Muscle layer of colon (tissue), 2 donors: Measurements from ENCODE around the gene DOK3.

Experiments used
- H3K27ac ChIP-seq: one replicate; pipeline ENCODE4 v1.7.0; 2013; ENCODE audit warnings: low read depth, mild to moderate bottlenecking, low read length, moderate library complexity
- H3K27me3 ChIP-seq, 2 donors: one replicate each; pipeline ENCODE4 v1.7.0; 2013; ENCODE audit warnings: low read length in 2 of 2, mild to moderate bottlenecking in 2 of 2; ENCODE audit not compliant: insufficient read depth in 2 of 2, control insufficient read depth in 1 of 2
- H3K36me3 ChIP-seq: one replicate; pipeline ENCODE4 v1.7.0; 2013; ENCODE audit warnings: mild to moderate bottlenecking, low read length; ENCODE audit not compliant: insufficient read depth
- H3K4me1 ChIP-seq: one replicate; pipeline ENCODE4 v1.7.0; 2013; ENCODE audit warnings: mild to moderate bottlenecking, low read length; ENCODE audit not compliant: insufficient read depth
- H3K4me3 ChIP-seq, 2 donors: one replicate each; pipeline ENCODE4 v1.7.0; 2013; ENCODE audit warnings: low read length in 2 of 2, low read depth in 1 of 2, mild to moderate bottlenecking in 1 of 2, moderate library complexity in 1 of 2
- H3K9ac ChIP-seq: one replicate; pipeline ENCODE4 v1.7.0; 2013; ENCODE audit warnings: low read length
- H3K9me3 ChIP-seq: one replicate; pipeline ENCODE4 v1.7.0; 2013; ENCODE audit warnings: mild to moderate bottlenecking, low read length
- donor health status: abdominal sarcoma.
- donor health status: Adenocarcinoma of cecum.

Gene DOK3

DNA sequence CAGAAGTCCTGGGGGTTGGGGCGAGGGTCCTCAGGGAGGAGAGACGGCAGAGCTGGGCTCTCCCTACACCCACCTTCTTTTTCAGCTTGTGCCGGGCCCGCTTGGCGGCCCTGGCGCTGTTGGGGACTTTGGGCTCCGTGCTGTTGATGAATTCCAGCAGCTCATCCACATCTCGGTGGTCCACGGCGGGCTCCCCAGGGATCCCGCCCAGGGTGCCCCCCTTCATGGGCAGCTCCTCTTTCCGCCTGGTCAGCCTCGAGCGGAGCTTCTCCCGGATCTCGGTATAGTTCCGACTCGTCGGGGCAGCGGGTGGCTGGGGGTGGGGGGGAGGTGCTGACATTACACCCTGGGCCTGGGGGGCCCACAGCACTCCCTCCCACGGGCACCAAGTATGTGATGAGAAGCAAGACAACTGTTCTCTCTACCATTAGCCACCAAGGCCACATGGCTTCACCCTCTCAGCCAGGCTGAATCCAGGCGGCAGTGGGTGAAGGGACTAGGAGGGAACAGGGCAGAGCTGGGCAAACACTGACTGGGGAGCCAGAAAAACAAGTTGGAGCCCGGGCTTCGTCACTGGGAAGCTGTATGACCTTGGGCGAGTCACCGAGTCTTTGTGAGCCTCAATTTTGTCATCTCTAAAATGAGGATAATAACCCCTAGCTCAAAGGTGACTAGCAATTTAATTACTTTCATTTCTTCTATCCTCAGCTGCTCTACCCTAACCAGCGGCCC is 21.7 kb upstream of the DOK3 start:
- H3K9ac ChIP-seq: no peak overlapping the region
- peaks cover 11% of the 10 kb centered on the region for H3K4me1 ChIP-seq
- H3K27ac ChIP-seq: no peak overlapping the region
- H3K27me3 ChIP-seq: no peaks in the 10 kb centered on the region
- H3K4me3 ChIP-seq: no peak overlapping the region
- peaks cover 89% of the 10 kb centered on the region for H3K36me3 ChIP-seq
- no peaks in the 10 kb centered on the region for H3K9me3 ChIP-seq

DNA sequence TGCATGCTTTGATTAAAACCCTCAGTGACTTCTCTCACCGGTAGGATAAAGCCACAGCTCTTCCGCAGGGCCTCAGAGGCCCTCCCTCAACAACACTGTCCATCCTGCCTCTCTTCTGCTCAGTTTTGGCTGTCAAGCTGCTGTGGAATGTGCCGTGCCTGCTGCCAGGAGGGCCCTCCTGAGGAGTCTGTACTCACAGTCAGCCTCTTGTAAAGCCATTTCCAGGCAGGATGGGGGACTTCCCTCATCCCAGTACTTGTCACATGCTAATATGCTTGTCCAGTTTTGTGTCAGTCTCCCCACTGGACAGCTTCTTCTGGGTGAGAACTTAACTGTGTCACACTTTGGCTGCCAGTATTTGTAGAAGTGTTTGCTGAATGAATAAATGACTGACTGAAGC is 21.0 kb upstream of the DOK3 start:
- no peaks in the 10 kb centered on the region for H3K9me3 ChIP-seq
- no peak overlapping the region for H3K4me3 ChIP-seq
- no peaks in the 10 kb centered on the region for H3K27me3 ChIP-seq
- H3K9ac ChIP-seq: no peak overlapping the region
- H3K27ac ChIP-seq: no peak overlapping the region
- peaks cover 89% of the 10 kb centered on the region for H3K36me3 ChIP-seq
- peaks cover 5% of the 10 kb centered on the region for H3K4me1 ChIP-seq

DNA sequence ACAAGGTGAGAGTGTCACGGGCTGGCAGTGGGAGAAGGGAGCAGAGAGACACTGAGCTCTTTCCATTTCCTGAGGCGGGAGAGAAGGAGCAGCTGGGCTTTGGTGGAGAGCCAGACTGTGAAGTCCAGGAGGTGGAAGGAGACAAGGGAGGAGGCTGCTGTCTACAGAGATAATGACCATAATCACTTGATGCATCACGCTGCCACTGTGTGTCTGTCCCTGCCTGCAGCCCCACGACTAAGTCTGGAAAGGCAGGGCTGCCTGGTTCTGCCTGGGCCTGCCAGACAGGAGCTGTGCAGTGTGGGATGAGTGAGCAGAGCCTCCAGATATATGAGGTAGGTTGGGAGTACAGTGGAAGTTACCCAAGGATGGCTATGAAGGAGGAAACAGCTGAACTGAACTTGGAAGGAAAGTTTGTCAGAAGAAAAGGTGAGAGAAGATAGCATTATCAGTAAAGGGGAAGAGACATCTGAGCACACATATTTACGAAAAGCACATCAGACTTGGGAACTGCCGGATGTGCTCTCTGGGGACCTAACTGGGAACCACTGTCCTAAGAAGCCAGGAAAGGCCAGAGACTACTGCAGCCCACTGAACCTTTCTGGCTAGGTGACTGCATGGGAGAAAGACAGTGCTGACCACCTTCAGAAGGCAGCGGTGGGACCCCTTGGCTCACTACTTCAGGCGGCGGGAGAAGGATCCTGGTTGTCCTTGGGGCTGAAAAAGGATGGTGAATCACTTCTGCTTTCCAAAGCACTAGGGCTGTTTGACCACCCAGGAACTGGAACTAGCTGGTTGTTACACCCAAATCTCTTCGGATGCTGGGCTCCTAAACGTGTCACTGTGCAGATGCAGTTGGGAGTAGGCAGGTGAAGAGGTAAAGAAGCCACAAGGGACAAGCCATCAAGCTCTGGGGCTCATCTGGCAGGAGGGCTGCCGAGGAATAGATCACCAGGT is 19.9 kb upstream of the DOK3 start:
- H3K4me1 ChIP-seq: no peaks in the 10 kb centered on the region
- H3K4me3 ChIP-seq: no peak overlapping the region
- H3K9me3 ChIP-seq: no peaks in the 10 kb centered on the region
- H3K36me3 ChIP-seq: peaks cover 90% of the 10 kb centered on the region
- no peak overlapping the region for H3K27ac ChIP-seq
- H3K9ac ChIP-seq: no peak overlapping the region
- no peaks in the 10 kb centered on the region for H3K27me3 ChIP-seq

DNA sequence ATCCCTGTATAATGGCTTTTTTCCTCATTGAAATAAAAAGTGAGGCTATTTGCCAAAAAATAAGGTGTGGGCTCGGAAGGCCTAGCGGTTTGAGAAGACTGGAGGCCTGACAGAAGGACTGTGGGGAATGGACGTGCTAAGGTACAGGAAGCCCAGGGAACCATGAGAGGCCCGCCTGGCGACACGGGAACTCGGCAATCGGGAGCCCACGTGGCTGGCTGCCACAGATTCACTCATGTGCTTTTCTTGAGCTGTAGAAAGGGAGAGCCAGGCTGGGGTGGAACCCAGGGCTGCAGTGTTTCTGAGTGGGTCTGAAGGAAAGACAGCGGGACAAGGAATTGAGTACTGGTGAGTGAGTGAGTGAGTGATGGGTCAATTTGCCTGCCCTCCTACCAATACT is 19.0 kb upstream of the DOK3 start:
- H3K36me3 ChIP-seq: peaks cover 96% of the 10 kb centered on the region
- no peak overlapping the region for H3K4me3 ChIP-seq
- no peak overlapping the region for H3K27ac ChIP-seq
- H3K9me3 ChIP-seq: no peaks in the 10 kb centered on the region
- no peak overlapping the region for H3K9ac ChIP-seq
- no peaks in the 10 kb centered on the region for H3K27me3 ChIP-seq
- no peaks in the 10 kb centered on the region for H3K4me1 ChIP-seq

DNA sequence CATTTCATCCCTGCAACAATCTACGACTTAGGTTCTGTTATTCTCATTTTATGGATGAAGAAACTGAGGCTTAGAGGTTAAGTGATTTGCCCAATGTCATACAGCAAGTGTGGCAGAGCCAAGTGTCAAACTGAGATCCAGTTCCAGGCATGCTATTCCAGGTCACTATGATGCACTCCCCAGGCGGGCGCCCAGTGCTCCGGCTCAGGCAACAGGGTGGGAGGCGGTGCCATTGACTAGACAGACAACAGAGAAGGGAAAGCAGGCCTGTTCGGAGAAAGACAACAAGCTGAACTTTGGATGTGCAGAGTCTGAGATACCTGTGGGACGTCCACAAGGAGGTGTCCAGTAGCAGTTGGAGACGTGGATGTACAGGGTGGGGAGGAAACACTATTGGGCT is 18.0 kb upstream of the DOK3 start:
- Histone ChIP-seq H3K9ac (no peak overlapping the region), H3K27me3 (no peaks in the 10 kb centered on the region), H3K27ac (no peak overlapping the region), H3K4me1 (no peaks in the 10 kb centered on the region), H3K36me3 (peaks cover 94% of the 10 kb centered on the region), H3K4me3 (no peak overlapping the region), H3K9me3 (no peaks in the 10 kb centered on the region)

DNA sequence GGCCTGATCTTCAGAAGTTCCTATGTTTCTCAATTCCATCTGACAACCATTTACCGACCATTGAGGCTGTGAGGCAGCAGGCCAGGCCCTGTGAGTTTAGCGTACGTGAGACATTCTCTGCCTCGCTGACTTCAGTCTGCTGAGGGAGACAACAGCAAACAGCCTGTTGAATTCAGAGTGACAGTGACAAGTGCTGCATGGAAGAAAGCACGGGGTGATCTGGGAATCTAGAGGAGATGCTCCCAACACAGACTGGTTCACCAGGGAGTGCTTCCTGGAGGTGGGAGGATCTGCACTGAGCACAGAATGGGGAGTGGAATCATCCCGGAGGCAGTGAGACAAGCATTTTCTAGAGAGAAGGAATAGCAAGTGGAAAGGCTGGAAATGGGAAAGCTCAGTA is 17.2 kb upstream of the DOK3 start:
- Histone ChIP-seq H3K27ac (no peak overlapping the region), H3K36me3 (peaks cover 90% of the 10 kb centered on the region), H3K27me3 (no peaks in the 10 kb centered on the region), H3K9ac (no peak overlapping the region), H3K4me3 (no peak overlapping the region), H3K4me1 (no peaks in the 10 kb centered on the region), H3K9me3 (no peaks in the 10 kb centered on the region)

DNA sequence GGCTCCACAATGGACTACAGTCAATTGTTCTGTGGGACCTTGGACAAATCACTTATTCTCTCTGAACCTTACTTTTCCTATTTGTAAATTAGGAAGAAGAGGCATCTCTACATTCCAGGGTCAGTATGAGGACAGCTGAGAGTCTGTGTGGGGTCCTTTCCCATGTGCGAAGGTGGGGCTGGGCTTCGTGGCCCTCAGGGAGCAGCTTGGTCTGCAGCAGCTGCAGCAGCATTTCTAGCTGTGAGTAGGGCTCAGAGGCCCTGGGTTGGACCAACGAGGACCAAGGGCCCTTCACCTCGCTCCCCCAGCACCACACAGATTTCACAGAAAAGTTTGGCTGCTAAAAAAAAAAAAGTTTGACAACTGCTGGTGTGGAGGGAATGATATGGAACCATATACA is 16.6 kb upstream of the DOK3 start:
- no peaks in the 10 kb centered on the region for H3K9me3 ChIP-seq
- peaks cover 90% of the 10 kb centered on the region for H3K36me3 ChIP-seq
- no peak overlapping the region for H3K27ac ChIP-seq
- H3K9ac ChIP-seq: no peak overlapping the region
- H3K4me1 ChIP-seq: no peaks in the 10 kb centered on the region
- H3K27me3 ChIP-seq: no peaks in the 10 kb centered on the region
- H3K4me3 ChIP-seq: no peak overlapping the region

DNA sequence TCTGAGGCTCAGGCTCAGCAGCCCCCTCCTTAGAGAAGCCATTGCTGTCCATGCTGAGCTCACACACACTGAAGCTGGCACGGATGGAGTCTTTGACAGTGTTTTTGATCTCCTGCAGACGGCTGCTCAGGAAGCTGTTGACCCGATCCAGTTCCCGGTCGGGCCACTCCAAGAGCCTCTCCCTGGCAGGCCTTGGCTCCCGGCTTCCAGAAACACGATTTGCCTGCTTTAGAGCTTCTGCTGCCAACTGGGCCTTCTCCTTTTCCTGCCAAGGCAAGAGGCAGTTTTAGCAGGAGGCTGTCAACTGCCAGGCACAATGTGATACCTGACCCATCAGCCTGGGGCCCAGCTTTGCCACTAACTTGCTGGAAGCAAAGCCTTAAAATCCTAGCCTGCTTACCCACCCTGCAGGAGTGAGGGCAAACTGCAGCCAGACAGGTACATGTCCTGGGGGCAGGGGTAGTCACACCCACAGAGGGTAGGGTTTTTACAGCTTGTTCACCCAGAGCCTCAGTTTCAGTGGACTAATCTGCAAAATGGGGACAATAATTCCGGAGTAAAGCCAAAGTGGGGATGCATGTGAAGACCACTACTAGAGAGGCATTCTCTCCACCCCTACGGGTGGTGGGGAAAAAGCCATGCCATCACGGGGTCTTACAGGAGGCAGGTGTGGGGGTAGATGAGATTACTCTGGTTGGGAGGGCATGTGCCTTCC is 15.5 kb upstream of the DOK3 start:
- Histone ChIP-seq H3K27ac (no peak overlapping the region), H3K27me3 (no peaks in the 10 kb centered on the region), H3K9ac (no peak overlapping the region), H3K4me3 (no peak overlapping the region), H3K9me3 (no peaks in the 10 kb centered on the region), H3K4me1 (no peaks in the 10 kb centered on the region), H3K36me3 (peaks cover 92% of the 10 kb centered on the region)

DNA sequence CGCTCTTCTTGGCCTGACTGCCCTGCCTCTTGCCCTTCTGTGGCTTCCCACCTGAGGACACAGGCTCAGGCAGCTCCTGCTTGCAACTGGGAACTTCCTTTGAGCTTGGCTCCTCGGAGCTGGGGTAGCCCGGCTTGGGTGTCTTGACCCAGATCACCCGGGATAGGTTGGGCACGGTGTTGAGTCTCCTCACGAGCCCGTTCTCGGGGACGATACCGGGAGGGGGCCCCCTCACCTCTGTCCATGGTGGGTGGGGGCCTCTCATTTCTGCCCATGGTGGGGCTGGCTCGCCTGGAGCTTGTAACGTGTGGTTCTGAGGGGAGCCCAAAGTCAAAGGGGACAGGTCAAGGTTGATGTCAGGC is 14.9 kb upstream of the DOK3 start:
- Histone ChIP-seq H3K4me3 (no peak overlapping the region), H3K9ac (no peak overlapping the region), H3K4me1 (no peaks in the 10 kb centered on the region), H3K27ac (no peak overlapping the region), H3K9me3 (no peaks in the 10 kb centered on the region), H3K27me3 (no peaks in the 10 kb centered on the region), H3K36me3 (peaks cover 93% of the 10 kb centered on the region)

DNA sequence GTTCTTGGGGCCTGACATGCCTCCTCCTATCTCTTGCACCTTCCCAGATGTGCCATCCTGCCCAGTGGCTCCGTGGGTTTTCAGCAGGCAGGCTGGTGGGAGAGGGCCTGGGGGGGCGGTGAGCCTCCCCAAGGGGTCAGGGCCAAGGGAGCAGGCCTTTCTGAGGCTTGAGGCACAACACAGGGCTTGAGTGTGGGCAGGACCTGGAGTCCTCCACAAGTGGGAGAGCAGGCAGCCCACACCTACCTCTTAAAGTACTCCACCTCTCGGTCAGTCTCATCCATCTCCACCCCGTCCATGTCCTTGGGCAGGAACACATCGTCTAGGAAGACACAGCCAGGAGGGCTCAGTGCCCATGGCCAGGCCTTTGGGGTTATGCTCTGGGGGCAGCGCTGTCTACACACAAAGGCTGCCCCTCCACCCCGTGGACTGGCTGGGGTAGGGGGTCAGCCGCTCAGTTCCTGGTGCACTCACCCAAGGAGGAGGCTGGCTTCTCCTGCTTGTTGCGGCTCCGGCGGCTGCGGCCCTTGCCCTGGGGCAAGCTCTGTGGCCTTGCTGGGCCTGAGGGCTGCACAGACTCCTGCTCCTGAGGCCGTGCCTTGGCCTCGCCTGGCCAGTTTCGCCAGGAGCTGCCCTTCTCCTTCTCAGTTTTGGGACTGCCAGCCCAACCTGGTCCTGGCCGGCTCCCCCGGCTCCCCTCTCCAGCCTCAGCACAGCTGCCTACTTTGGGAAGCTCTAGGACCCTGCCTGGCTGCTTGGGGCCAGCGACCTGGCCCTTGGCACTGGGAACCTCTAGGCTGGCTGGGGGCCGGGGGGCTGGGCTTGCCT is 14.3 kb upstream of the DOK3 start:
- no peaks in the 10 kb centered on the region for H3K27me3 ChIP-seq
- no peaks in the 10 kb centered on the region for H3K9me3 ChIP-seq
- peaks cover 89% of the 10 kb centered on the region for H3K36me3 ChIP-seq
- no peaks in the 10 kb centered on the region for H3K4me1 ChIP-seq
- no peak overlapping the region for H3K9ac ChIP-seq
- no peak overlapping the region for H3K27ac ChIP-seq
- H3K4me3 ChIP-seq: no peak overlapping the region
